Fibroblast of pulmonary artery (primary cell): ENCODE measurements around the gene WAPL.

ENCODE experiments used
- DNase-seq: peaks from one replicate; pipeline ENCODE4 v3.0.0-alpha.2; 2010; ENCODE audit warnings: low read depth
- H3K4me3 ChIP-seq: replicated peaks from 2 replicates; pipeline ENCODE4 v1.5.1; 2011; ENCODE audit warnings: low read depth, mild to moderate bottlenecking, control low read depth, low read length, moderate library complexity
- CTCF ChIP-seq: IDR thresholded peaks from 2 replicates; pipeline ENCODE4 v1.5.1; 2011; ENCODE audit warnings: mild to moderate bottlenecking, control low read depth, low read length, inconsistent platforms; ENCODE audit errors: missing control alignments

The WAPL gene

GRCh38 chr10:86415116-86415515, 106.5 kb downstream of the WAPL start:
- TF ChIP-seq CTCF: no peak

GRCh38 chr10:86413046-86413728, 108.4 kb downstream of the WAPL start:
- TF ChIP-seq CTCF: no peak
- H3K4me3 ChIP-seq: no peak overlapping the region
- peak; percentile 33 for DNase-seq

More at GRCh38 chr10:86415116-86415515, 106.5 kb downstream of the WAPL start:
- no peak overlapping the region for H3K4me3 ChIP-seq
- DNase-seq: no peak

GRCh38 chr10:86411852-86412560, 109.6 kb downstream of the WAPL start:
- TF ChIP-seq CTCF: no peak
- H3K4me3 ChIP-seq: no peak overlapping the region
- no peak for DNase-seq

GRCh38 chr10:86411281-86411841, 110.2 kb downstream of the WAPL start:
- peak; percentile 87 for DNase-seq
- no peak for TF ChIP-seq CTCF
- H3K4me3 ChIP-seq: peak overlapping the region; percentile 13

- DNase-seq: peak; percentile 59
- TF ChIP-seq CTCF: no peak
- no peak overlapping the region for H3K4me3 ChIP-seq
Observed at GRCh38 chr10:86410542-86411124, 111.0 kb downstream of the WAPL start.

GRCh38 chr10:86409183-86409582, 112.4 kb downstream of the WAPL start:
- TF ChIP-seq CTCF: no peak
- no peak overlapping the region for H3K4me3 ChIP-seq
- DNase-seq: no peak
